DOHH2 (cell line): ENCODE results near the gene POM121.
"Not testable (repeated sequence)": the region's sequence is repeated elsewhere in the genome, so short reads cannot be mapped to it uniquely, and the experiment has no call there.

ENCODE experiments used
- H3F3A ChIP-seq: fragments of 200-600 bp; sonication (generic), shearing (Covaris generic); 2 replicates; pipeline ENCODE4 v1.6.0; 2016; ENCODE audit warnings: antibody characterized with exemption, mild to moderate bottlenecking; ENCODE audit not compliant: control insufficient read depth, insufficient read depth
- H3K27ac ChIP-seq: fragments of 200-600 bp; sonication (generic); 2 replicates; pipeline ENCODE4 v1.5.1; 2014; ENCODE audit warnings: low read depth, mild to moderate bottlenecking, low read length, moderate library complexity
- H3K27me3 ChIP-seq: fragments of 200-600 bp; sonication (generic); 2 replicates; pipeline ENCODE4 v1.6.1; 2014; ENCODE audit warnings: mild to moderate bottlenecking, low read length, mixed read lengths; ENCODE audit not compliant: control insufficient read depth
- H3K36me3 ChIP-seq: fragments of 200-600 bp; sonication (generic); 2 replicates; pipeline ENCODE4 v1.6.1; 2014; ENCODE audit warnings: mild to moderate bottlenecking, low read length, moderate library complexity, mixed read lengths; ENCODE audit not compliant: control insufficient read depth
- H3K4me1 ChIP-seq: fragments of 200-600 bp; sonication (generic); 2 replicates; pipeline ENCODE4 v1.6.1; 2014; ENCODE audit warnings: mild to moderate bottlenecking, low read length, mixed read lengths; ENCODE audit not compliant: control insufficient read depth
- H3K4me2 ChIP-seq: fragments of 200-600 bp; sonication (generic); 2 replicates; pipeline ENCODE4 v1.6.0; 2014; ENCODE audit warnings: mild to moderate bottlenecking, low read length, moderate library complexity
- H3K4me3 ChIP-seq: fragments of 200-600 bp; sonication (generic); 2 replicates; pipeline ENCODE4 v1.5.1; 2014; ENCODE audit warnings: mild to moderate bottlenecking, low read length, mixed read lengths
- H3K79me2 ChIP-seq: fragments of 200-600 bp; sonication (generic); 2 replicates; pipeline ENCODE4 v1.6.1; 2014; ENCODE audit warnings: mild to moderate bottlenecking, low read length, mixed read lengths; ENCODE audit not compliant: control insufficient read depth
- H3K9me2 ChIP-seq: fragments of 200-600 bp; sonication (generic); replicated peaks from 2 replicates; pipeline ENCODE4 v1.6.1; 2014; ENCODE audit warnings: mild to moderate bottlenecking, low read length, mixed read lengths; ENCODE audit not compliant: control insufficient read depth
- H3K9me3 ChIP-seq: fragments of 200-600 bp; sonication (generic); 2 replicates; pipeline ENCODE4 v1.6.1; 2014; ENCODE audit warnings: antibody characterized with exemption, low read length, mixed read lengths; ENCODE audit not compliant: control insufficient read depth, insufficient read depth
- H4K20me1 ChIP-seq: fragments of 200-600 bp; sonication (generic); 2 replicates; pipeline ENCODE4 v1.6.0; 2014; ENCODE audit warnings: low read depth, mild to moderate bottlenecking, antibody characterized with exemption, low read length, moderate library complexity; ENCODE audit not compliant: control insufficient read depth, insufficient read depth

Gene POM121

DNA sequence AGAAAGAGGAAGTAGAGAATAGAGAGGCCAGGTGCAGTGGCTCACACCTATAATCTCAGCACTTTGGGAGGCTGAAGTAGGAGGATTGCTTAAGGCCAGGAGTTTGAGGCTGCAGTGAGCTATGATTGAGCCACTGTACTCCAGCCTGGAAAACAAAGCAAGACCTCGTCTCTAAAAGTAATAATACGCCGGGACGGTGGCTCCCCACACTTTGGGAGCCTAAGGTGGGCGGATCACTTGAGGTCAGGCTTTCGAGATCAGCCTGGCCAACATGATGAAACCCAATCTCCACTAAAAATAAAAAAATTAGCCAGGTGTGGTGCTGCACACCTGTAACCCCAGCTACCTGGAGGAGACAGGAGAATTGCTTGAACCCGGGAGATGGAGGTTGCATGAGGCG lies 70.6 kb downstream of the POM121 start:
- H3K9me3 ChIP-seq, H3K27me3 ChIP-seq, H3K79me2 ChIP-seq, H3K9me2 ChIP-seq, H3K4me1 ChIP-seq, H3K27ac ChIP-seq, H3K4me2 ChIP-seq, H3K36me3 ChIP-seq, H4K20me1 ChIP-seq, H3F3A ChIP-seq, H3K4me3 ChIP-seq: not testable (repeated sequence)

DNA sequence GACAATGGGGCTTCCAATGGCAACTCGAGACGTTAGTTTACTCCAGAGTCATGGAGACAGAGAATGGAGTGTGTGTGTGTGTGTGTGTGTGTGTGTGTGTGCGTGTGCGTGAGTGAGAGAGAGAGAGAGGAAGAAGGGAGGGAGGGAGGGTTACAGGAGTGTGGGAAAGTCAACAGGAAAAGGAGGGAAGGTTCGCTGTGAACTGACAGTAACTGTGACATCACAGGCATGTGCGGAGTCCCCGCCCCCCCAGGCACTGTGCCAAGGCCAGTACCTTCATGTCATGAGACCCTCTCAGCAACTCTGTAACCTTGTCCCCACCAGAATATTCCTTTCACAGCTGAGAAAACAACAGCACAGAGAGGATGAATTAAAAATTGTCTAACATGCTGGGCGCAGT lies 72.6 kb downstream of the POM121 start:
- H4K20me1 ChIP-seq, H3K9me3 ChIP-seq, H3K4me1 ChIP-seq, H3K4me3 ChIP-seq, H3K79me2 ChIP-seq, H3K4me2 ChIP-seq, H3K27ac ChIP-seq, H3F3A ChIP-seq, H3K27me3 ChIP-seq, H3K36me3 ChIP-seq, H3K9me2 ChIP-seq: not testable (repeated sequence)

DNA sequence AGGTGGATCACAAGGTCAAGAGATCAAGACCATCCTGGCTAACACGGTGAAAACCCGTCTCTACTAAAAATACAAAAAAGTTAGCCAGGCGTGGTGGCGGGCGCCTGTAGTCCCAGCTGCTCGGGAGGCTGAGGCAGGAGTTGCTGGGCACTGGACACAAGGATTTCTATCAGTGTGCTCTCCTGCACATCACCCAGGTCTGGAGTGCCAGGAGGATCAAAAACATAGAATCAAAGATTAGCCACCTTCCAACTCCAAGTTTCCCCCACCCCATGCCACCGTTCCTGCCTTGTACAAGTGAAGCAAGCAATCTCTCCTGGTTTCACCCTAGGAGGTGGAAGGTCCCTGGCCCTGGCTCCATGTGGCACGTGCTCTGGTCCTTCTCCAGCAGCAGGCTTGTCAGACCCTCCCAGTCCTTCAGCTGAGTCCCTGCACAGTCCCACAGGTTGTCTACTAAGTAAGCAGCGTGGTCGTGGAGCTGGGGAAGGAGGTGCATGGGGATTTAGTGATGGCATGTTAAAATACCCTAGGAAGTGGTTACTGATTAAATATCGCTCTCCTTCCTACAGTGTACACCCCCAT lies 73.1 kb downstream of the POM121 start:
- H3K9me3 ChIP-seq, H3K27me3 ChIP-seq, H3K27ac ChIP-seq, H3K36me3 ChIP-seq, H3K9me2 ChIP-seq, H3K4me3 ChIP-seq, H3F3A ChIP-seq, H3K4me1 ChIP-seq, H3K79me2 ChIP-seq, H4K20me1 ChIP-seq, H3K4me2 ChIP-seq: not testable (repeated sequence)
